Measurements from ENCODE around the gene PRAMEF7. TPM values are rescaled to one million over a fixed set of nuclear protein-coding genes. Genes with fewer than 3 reads are reported as not detected.
"Not testable (repeated sequence)": the region's sequence is repeated elsewhere in the genome, so short reads cannot be mapped to it uniquely, and the experiment has no call there.

Gene PRAMEF7
- total RNA-seq, 3 donors from 2014 or later (not counting 1 experiment from before 2014, with no cell fraction given), result not detected

GRCh38 chr1:12947480-12947879 is 31.1 kb downstream of the PRAMEF7 start, which contains the start of gene PRAMEF6:
TSS of gene PRAMEF6 (minus strand) at chr1:12947580. CDS start at chr1:12942518, 5,062 bp downstream.
- H3K27me3 ChIP-seq (ENCODE audit: control insufficient read depth, insufficient read depth, low read length); H3K4me3 ChIP-seq (ENCODE audit: low read length); H3K9me3 ChIP-seq (ENCODE audit: control insufficient read depth, insufficient read depth, low read length); H3K9me3 Mint-ChIP-seq; H3K4me3 Mint-ChIP-seq; ATAC-seq; H3K4me1 ChIP-seq (ENCODE audit: control insufficient read depth, insufficient read depth, low read length); H3K27ac ChIP-seq (ENCODE audit: low read length); DNase-seq; H3K36me3 Mint-ChIP-seq; H3K27me3 Mint-ChIP-seq (ENCODE audit: low read depth in 2 of 2); H3K27ac Mint-ChIP-seq; intact Hi-C loops (cut with micrococcal nuclease); H3K36me3 ChIP-seq (ENCODE audit: control insufficient read depth, insufficient read depth, low read length); H3K4me1 Mint-ChIP-seq: not testable (repeated sequence)
- WGBS (ENCODE audit: insufficient coverage), result no CpG with 5 or more reads among the region's 4 CpGs

Other genes with a start within 250 kb of the PRAMEF7 start
- gene AADACL3, start 200.5 kb upstream of the PRAMEF7 start, total RNA-seq, result not detected
- gene CFAP107, start 170.4 kb upstream of the PRAMEF7 start, total RNA-seq, result not detected
- not detected for gene PRAMEF12, start 142.9 kb upstream of the PRAMEF7 start, total RNA-seq
- not detected for gene PRAMEF1, start 125.2 kb upstream of the PRAMEF7 start, total RNA-seq
- gene PRAMEF11, start 85.2 kb upstream of the PRAMEF7 start, total RNA-seq, result not detected
- gene HNRNPCL1, start 67.9 kb upstream of the PRAMEF7 start, total RNA-seq, result not detected
- not detected for gene PRAMEF2, start 59.5 kb upstream of the PRAMEF7 start, total RNA-seq
- not detected for gene PRAMEF4, start 30.4 kb upstream of the PRAMEF7 start, total RNA-seq
- not detected for gene PRAMEF10, start 18.3 kb upstream of the PRAMEF7 start, total RNA-seq
- gene PRAMEF6, start 31.0 kb downstream of the PRAMEF7 start, total RNA-seq, result not detected
- not detected for gene PRAMEF27, start 140.0 kb downstream of the PRAMEF7 start, total RNA-seq
- gene HNRNPCL3, start 144.2 kb downstream of the PRAMEF7 start, total RNA-seq, result not detected
- gene PRAMEF25, start 154.2 kb downstream of the PRAMEF7 start, total RNA-seq, result not detected
- gene HNRNPCL2, start 200.2 kb downstream of the PRAMEF7 start, total RNA-seq, result not detected
- not detected for gene PRAMEF26, start 239.4 kb downstream of the PRAMEF7 start, total RNA-seq
- not detected for gene HNRNPCL4, start 249.0 kb downstream of the PRAMEF7 start, total RNA-seq

All from natural killer cell (primary cell).